ENCODE results near the gene FER. TPM values are rescaled to one million over a fixed set of nuclear protein-coding genes. Genes with fewer than 3 reads are reported as not detected.
"Not testable (repeated sequence)": the region's sequence is repeated elsewhere in the genome, so short reads cannot be mapped to it uniquely, and the experiment has no call there.

Gene FER
- polyA plus RNA-seq, 1 donor (not counting 4 experiments of a cell fraction or from before 2014, with no cell fraction given): 17.1 TPM

DNA sequence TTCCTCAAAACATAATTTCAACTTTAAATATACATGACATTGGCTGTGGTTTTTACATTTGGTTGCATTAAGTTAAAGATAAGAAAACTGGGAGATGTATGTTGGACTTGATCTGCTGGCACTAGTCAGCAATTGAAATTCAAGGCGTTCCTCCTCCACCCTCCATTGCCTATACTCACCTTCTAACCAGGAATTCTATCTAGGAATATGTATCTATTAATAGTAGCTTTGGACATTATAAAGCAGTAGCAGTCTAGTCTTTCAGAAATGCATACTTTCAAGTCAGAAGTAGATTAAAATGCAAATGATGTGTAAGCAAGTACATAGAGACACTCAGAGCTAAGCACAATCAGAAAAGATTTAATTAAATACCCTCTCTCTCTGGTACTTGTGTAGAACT is 24.9 kb downstream of the FER start:
- peaks cover 2% of the 10 kb centered on the region for H3K9me3 ChIP-seq (ENCODE audit: control insufficient read depth, low read depth, low read length)
- H3K9ac ChIP-seq (ENCODE audit: control insufficient read depth, extremely low read depth, insufficient read depth, low read length): no peak overlapping the region
- H3K36me3 ChIP-seq (ENCODE audit: control insufficient read depth in 2 of 2, extremely low read depth in 1 of 2, insufficient read depth in 2 of 2, low read length in 2 of 2): no peaks in the 10 kb centered on the region
- H4K20me1 ChIP-seq (ENCODE audit: control insufficient read depth, extremely low read depth, insufficient read depth, low read length): no peaks in the 10 kb centered on the region
- H3K79me2 ChIP-seq (ENCODE audit: control insufficient read depth, insufficient read depth, low read length): peaks cover 69% of the 10 kb centered on the region
- H2AFZ ChIP-seq (ENCODE audit: control insufficient read depth, low read length): no peak overlapping the region
- FAIRE-seq: no peak
- no peaks in the 10 kb centered on the region for H3K27me3 ChIP-seq (ENCODE audit: control insufficient read depth, extremely low read depth, insufficient read depth, low read length)
- no peak overlapping the region for H3K4me3 ChIP-seq (ENCODE audit: control insufficient read depth in 2 of 3, extremely low read depth in 1 of 3, insufficient read depth in 2 of 3, low read depth in 1 of 3, low read length in 3 of 3)
- dilution Hi-C loops (cut with MboI; ENCODE audit: extremely low pct_ligation_motif_present, low sequenced_read_pairs): no loop called here
- no peaks in the 10 kb centered on the region for H3K4me1 ChIP-seq (ENCODE audit: control insufficient read depth, extremely low read depth, insufficient read depth, low read length)
- H3K27ac ChIP-seq (ENCODE audit: control insufficient read depth, insufficient read depth, low read length): no peak overlapping the region
- H3K4me2 ChIP-seq (ENCODE audit: control insufficient read depth, extremely low read depth, insufficient read depth, low read depth, low read length): no peak overlapping the region
- H3K9me1 ChIP-seq (ENCODE audit: control insufficient read depth, extremely low read depth, insufficient read depth, low read length): no peaks in the 10 kb centered on the region
- DNase-seq (ENCODE audit: low read depth, low spot score): no peak
- no peak for TF ChIP-seq EZH2 (IDR thresholded peaks at IDR 0.05; ENCODE audit: low read length)
- TF ChIP-seq, protein P1, sequence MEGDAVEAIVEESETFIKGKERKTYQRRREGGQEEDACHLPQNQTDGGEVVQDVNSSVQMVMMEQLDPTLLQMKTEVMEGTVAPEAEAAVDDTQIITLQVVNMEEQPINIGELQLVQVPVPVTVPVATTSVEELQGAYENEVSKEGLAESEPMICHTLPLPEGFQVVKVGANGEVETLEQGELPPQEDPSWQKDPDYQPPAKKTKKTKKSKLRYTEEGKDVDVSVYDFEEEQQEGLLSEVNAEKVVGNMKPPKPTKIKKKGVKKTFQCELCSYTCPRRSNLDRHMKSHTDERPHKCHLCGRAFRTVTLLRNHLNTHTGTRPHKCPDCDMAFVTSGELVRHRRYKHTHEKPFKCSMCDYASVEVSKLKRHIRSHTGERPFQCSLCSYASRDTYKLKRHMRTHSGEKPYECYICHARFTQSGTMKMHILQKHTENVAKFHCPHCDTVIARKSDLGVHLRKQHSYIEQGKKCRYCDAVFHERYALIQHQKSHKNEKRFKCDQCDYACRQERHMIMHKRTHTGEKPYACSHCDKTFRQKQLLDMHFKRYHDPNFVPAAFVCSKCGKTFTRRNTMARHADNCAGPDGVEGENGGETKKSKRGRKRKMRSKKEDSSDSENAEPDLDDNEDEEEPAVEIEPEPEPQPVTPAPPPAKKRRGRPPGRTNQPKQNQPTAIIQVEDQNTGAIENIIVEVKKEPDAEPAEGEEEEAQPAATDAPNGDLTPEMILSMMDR (optimal IDR thresholded peaks at IDR 0.05 in 1 of 3, IDR thresholded peaks at IDR 0.05 in 1 of 3, conservative IDR thresholded peaks at IDR 0.05 in 1 of 3; ENCODE audit: extremely low read depth in 1 of 3, insufficient read depth in 2 of 3, low read length in 3 of 3): no peak

DNA sequence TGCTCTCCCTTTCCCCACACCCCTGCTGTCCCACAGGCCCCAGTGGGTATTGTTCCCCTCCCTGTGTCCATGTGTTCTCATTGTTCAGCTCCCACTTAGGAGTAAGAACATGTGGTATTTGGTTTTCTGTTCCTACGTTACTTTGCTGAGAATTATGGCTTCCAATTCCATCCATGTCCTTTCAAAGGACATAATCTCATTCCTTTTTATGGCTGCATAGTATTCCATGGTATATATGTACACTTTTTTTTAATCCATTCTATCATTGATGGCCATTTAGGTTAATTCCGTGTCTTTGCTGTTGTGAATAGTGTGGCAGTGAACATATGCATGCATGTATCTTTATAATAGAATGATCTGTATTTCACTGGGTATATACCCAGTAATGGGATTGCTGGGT is 25.6 kb downstream of the FER start:
- Histone ChIP-seq H3K9me3 (ENCODE audit: control insufficient read depth, low read depth, low read length) (peaks cover 2% of the 10 kb centered on the region), H3K4me1 (ENCODE audit: control insufficient read depth, extremely low read depth, insufficient read depth, low read length) (no peaks in the 10 kb centered on the region), H3K4me2 (ENCODE audit: control insufficient read depth, extremely low read depth, insufficient read depth, low read depth, low read length) (no peak overlapping the region), H2AFZ (ENCODE audit: control insufficient read depth, low read length) (no peak overlapping the region), H3K36me3 (ENCODE audit: control insufficient read depth in 2 of 2, extremely low read depth in 1 of 2, insufficient read depth in 2 of 2, low read length in 2 of 2) (no peaks in the 10 kb centered on the region), H3K79me2 (ENCODE audit: control insufficient read depth, insufficient read depth, low read length) (peaks cover 67% of the 10 kb centered on the region), H4K20me1 (ENCODE audit: control insufficient read depth, extremely low read depth, insufficient read depth, low read length) (no peaks in the 10 kb centered on the region), H3K4me3 (ENCODE audit: control insufficient read depth in 2 of 3, extremely low read depth in 1 of 3, insufficient read depth in 2 of 3, low read depth in 1 of 3, low read length in 3 of 3) (no peak overlapping the region), H3K27me3 (ENCODE audit: control insufficient read depth, extremely low read depth, insufficient read depth, low read length) (no peaks in the 10 kb centered on the region), H3K9ac (ENCODE audit: control insufficient read depth, extremely low read depth, insufficient read depth, low read length) (no peak overlapping the region), H3K9me1 (ENCODE audit: control insufficient read depth, extremely low read depth, insufficient read depth, low read length) (no peaks in the 10 kb centered on the region), H3K27ac (ENCODE audit: control insufficient read depth, insufficient read depth, low read length) (no peak overlapping the region)
- dilution Hi-C loops (cut with MboI; ENCODE audit: extremely low pct_ligation_motif_present, low sequenced_read_pairs): no loop called here
- FAIRE-seq: no peak
- DNase-seq (ENCODE audit: low read depth, low spot score): no peak
- TF ChIP-seq, protein P1 (optimal IDR thresholded peaks at IDR 0.05 in 1 of 3, IDR thresholded peaks at IDR 0.05 in 1 of 3, conservative IDR thresholded peaks at IDR 0.05 in 1 of 3; ENCODE audit: extremely low read depth in 1 of 3, insufficient read depth in 2 of 3, low read length in 3 of 3): no peak
- TF ChIP-seq EZH2 (IDR thresholded peaks at IDR 0.05; ENCODE audit: low read length): no peak

DNA sequence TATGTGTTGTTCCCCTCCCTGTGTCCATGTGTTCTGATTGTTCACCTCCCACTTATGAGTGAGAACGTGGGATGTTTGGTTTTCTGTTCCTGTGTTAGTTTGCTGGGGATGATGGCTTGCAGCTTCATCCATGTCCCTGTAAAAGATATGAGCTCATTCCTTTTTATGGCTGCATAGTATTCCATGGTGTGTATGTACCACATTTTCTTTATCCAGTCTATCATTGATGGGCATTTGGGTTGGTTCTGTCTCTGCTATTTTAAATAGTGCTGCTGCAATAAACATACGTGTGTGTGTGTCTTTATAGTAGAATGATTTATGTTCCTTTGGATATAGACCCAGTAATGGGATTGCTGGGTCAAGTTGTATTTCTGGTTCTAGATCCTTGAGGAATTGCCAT is 26.4 kb downstream of the FER start:
- H3K9ac ChIP-seq (ENCODE audit: control insufficient read depth, extremely low read depth, insufficient read depth, low read length); DNase-seq (ENCODE audit: low read depth, low spot score); H3K9me1 ChIP-seq (ENCODE audit: control insufficient read depth, extremely low read depth, insufficient read depth, low read length); H4K20me1 ChIP-seq (ENCODE audit: control insufficient read depth, extremely low read depth, insufficient read depth, low read length); H3K36me3 ChIP-seq (ENCODE audit: control insufficient read depth in 2 of 2, extremely low read depth in 1 of 2, insufficient read depth in 2 of 2, low read length in 2 of 2); FAIRE-seq; H3K4me2 ChIP-seq (ENCODE audit: control insufficient read depth, extremely low read depth, insufficient read depth, low read depth, low read length); H3K4me3 ChIP-seq (ENCODE audit: control insufficient read depth in 2 of 3, extremely low read depth in 1 of 3, insufficient read depth in 2 of 3, low read depth in 1 of 3, low read length in 3 of 3); H3K4me1 ChIP-seq (ENCODE audit: control insufficient read depth, extremely low read depth, insufficient read depth, low read length); dilution Hi-C loops (cut with MboI; ENCODE audit: extremely low pct_ligation_motif_present, low sequenced_read_pairs); H3K27ac ChIP-seq (ENCODE audit: control insufficient read depth, insufficient read depth, low read length); H2AFZ ChIP-seq (ENCODE audit: control insufficient read depth, low read length); H3K9me3 ChIP-seq (ENCODE audit: control insufficient read depth, low read depth, low read length); H3K27me3 ChIP-seq (ENCODE audit: control insufficient read depth, extremely low read depth, insufficient read depth, low read length): not testable (repeated sequence)
- peaks cover 72% of the 10 kb centered on the region for H3K79me2 ChIP-seq (ENCODE audit: control insufficient read depth, insufficient read depth, low read length)

DNA sequence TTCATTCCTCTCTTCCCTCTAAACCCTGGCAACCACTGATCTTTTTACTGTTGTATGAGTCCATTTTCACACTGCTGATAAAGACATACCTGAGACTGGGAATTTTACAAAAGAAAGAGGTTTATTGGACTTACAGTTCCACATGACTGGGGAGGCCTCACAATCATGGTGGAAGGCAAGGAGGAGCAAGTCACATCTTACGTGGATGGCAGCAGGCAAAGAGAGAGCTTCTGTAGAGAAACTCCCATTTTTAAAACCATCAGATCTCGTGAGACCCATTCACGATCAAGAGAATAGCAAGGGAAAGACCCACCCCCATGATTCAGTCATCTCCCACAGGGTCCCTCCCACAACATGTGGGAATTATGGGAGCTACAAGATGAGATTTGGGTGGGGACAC is 29.9 kb downstream of the FER start:
- H3K9me3 ChIP-seq (ENCODE audit: control insufficient read depth, low read depth, low read length); H3K27me3 ChIP-seq (ENCODE audit: control insufficient read depth, extremely low read depth, insufficient read depth, low read length); H3K27ac ChIP-seq (ENCODE audit: control insufficient read depth, insufficient read depth, low read length); FAIRE-seq; H4K20me1 ChIP-seq (ENCODE audit: control insufficient read depth, extremely low read depth, insufficient read depth, low read length); H3K4me3 ChIP-seq (ENCODE audit: control insufficient read depth in 2 of 3, extremely low read depth in 1 of 3, insufficient read depth in 2 of 3, low read depth in 1 of 3, low read length in 3 of 3); H2AFZ ChIP-seq (ENCODE audit: control insufficient read depth, low read length); H3K9ac ChIP-seq (ENCODE audit: control insufficient read depth, extremely low read depth, insufficient read depth, low read length); dilution Hi-C loops (cut with MboI; ENCODE audit: extremely low pct_ligation_motif_present, low sequenced_read_pairs); H3K4me1 ChIP-seq (ENCODE audit: control insufficient read depth, extremely low read depth, insufficient read depth, low read length); H3K4me2 ChIP-seq (ENCODE audit: control insufficient read depth, extremely low read depth, insufficient read depth, low read depth, low read length); H3K36me3 ChIP-seq (ENCODE audit: control insufficient read depth in 2 of 2, extremely low read depth in 1 of 2, insufficient read depth in 2 of 2, low read length in 2 of 2); DNase-seq (ENCODE audit: low read depth, low spot score); H3K9me1 ChIP-seq (ENCODE audit: control insufficient read depth, extremely low read depth, insufficient read depth, low read length): not testable (repeated sequence)
- H3K79me2 ChIP-seq (ENCODE audit: control insufficient read depth, insufficient read depth, low read length): peaks cover 85% of the 10 kb centered on the region

All from keratinocyte (primary cell).